ENCODE results near the gene SPOCD1. TPM values are rescaled to one million over a fixed set of nuclear protein-coding genes. Genes with fewer than 3 reads are reported as not detected.

SPOCD1 gene
- total and polyA plus RNA-seq, 9 donors, result 0.15 to 1.7 (median 0.49) TPM; not detected in 1

DNA sequence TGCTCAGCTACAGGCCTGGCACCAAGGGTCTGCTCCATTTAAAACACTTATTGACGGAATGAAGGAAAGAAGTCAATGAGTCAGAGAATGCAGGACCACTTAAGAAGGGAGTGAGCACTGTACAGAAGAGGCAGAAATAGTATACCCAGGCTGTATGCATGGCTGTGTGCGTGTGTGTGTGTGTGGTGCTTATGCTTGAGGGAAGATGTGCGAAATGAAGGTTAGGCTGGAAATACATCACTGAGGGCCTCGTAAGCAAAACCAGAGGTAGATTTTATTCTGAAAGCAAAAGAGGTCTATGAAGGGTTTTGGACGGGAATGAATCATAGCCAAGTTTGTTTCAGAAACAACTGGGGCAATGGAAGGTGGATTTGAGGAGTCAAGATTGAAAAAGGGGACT, 42.0 kb downstream of the SPOCD1 start:
- 80 to 88% (median 86%) methylated on average over 5 of the region's 5 CpGs for WGBS, 3 donors
- H3K4me3 ChIP-seq, result no peak overlapping the region
- DNase-seq, result no peak
- no peaks in the 10 kb centered on the region for H3K36me3 ChIP-seq
- no peak overlapping the region for H3K27ac ChIP-seq
- peaks cover 9% of the 10 kb centered on the region for H3K4me1 ChIP-seq (ENCODE audit: insufficient read depth)
- no peak for TF ChIP-seq POLR2A (IDR thresholded peaks at IDR 0.05)
- TF ChIP-seq, protein P1, sequence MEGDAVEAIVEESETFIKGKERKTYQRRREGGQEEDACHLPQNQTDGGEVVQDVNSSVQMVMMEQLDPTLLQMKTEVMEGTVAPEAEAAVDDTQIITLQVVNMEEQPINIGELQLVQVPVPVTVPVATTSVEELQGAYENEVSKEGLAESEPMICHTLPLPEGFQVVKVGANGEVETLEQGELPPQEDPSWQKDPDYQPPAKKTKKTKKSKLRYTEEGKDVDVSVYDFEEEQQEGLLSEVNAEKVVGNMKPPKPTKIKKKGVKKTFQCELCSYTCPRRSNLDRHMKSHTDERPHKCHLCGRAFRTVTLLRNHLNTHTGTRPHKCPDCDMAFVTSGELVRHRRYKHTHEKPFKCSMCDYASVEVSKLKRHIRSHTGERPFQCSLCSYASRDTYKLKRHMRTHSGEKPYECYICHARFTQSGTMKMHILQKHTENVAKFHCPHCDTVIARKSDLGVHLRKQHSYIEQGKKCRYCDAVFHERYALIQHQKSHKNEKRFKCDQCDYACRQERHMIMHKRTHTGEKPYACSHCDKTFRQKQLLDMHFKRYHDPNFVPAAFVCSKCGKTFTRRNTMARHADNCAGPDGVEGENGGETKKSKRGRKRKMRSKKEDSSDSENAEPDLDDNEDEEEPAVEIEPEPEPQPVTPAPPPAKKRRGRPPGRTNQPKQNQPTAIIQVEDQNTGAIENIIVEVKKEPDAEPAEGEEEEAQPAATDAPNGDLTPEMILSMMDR (IDR thresholded peaks at IDR 0.05), result no peak
- no peak for TF ChIP-seq EP300 (IDR thresholded peaks at IDR 0.05)
- H3K27me3 ChIP-seq, result no peaks in the 10 kb centered on the region
- intact Hi-C loops (cut with DNase I), result no loop called here
- H3K9me3 ChIP-seq, result no peaks in the 10 kb centered on the region

- Histone ChIP-seq H3K27me3 (no peaks in the 10 kb centered on the region), H3K4me1 (ENCODE audit: insufficient read depth) (peaks cover 9% of the 10 kb centered on the region), H3K36me3 (no peaks in the 10 kb centered on the region), H3K9me3 (no peaks in the 10 kb centered on the region), H3K27ac (no peak overlapping the region), H3K4me3 (no peak overlapping the region)
- 10 to 16% (median 14%) methylated on average over 40 to 49 of the region's 49 CpGs for WGBS, 3 donors
- intact Hi-C loops (cut with DNase I), result no loop called here
- DNase-seq, result no peak
- TF ChIP-seq, protein P1 (IDR thresholded peaks at IDR 0.05), result no peak
- TF ChIP-seq POLR2A (IDR thresholded peaks at IDR 0.05) (no peak), EP300 (IDR thresholded peaks at IDR 0.05) (no peak)
Observed at GRCh38 chr1:31772669-31773248, 43.1 kb downstream of the SPOCD1 start.

GRCh38 chr1:31771891-31772668, 43.7 kb downstream of the SPOCD1 start:
- no peaks in the 10 kb centered on the region for H3K27me3 ChIP-seq
- no peak for DNase-seq
- H3K4me3 ChIP-seq, result no peak overlapping the region
- no peaks in the 10 kb centered on the region for H3K36me3 ChIP-seq
- H3K9me3 ChIP-seq, result no peaks in the 10 kb centered on the region
- intact Hi-C loops (cut with DNase I), result no loop called here
- H3K27ac ChIP-seq, result no peak overlapping the region
- no peak for TF ChIP-seq POLR2A (IDR thresholded peaks at IDR 0.05)
- TF ChIP-seq, protein P1 (IDR thresholded peaks at IDR 0.05), result peak in 1 of 3 donors; percentile 11
- WGBS, 3 donors, result 1 to 5% (median 2%) methylated on average over 48 to 68 of the region's 68 CpGs
- H3K4me1 ChIP-seq (ENCODE audit: insufficient read depth), result peaks cover 9% of the 10 kb centered on the region

GRCh38 chr1:31769720-31770390, 46.0 kb downstream of the SPOCD1 start:
- DNase-seq, result no peak
- Histone ChIP-seq H3K27me3 (no peaks in the 10 kb centered on the region), H3K9me3 (no peaks in the 10 kb centered on the region), H3K36me3 (no peaks in the 10 kb centered on the region), H3K4me1 (ENCODE audit: insufficient read depth) (peaks cover 9% of the 10 kb centered on the region), H3K4me3 (no peak overlapping the region), H3K27ac (no peak overlapping the region)
- TF ChIP-seq, protein P1 (IDR thresholded peaks at IDR 0.05), result no peak
- no peak for TF ChIP-seq EP300 (IDR thresholded peaks at IDR 0.05)
- TF ChIP-seq POLR2A (IDR thresholded peaks at IDR 0.05), result no peak
- intact Hi-C loops (cut with DNase I), result no loop called here
- 34 to 39% (median 35%) methylated on average over 10 to 12 of the region's 12 CpGs for WGBS, 3 donors

All from ovary (tissue), 9 donors.